H1 (cell line): ENCODE measurements around the gene CADM2. TPM values are rescaled to one million over a fixed set of nuclear protein-coding genes. Genes with fewer than 3 reads are reported as not detected.

Experiments
- EZH2 ChIP-seq: fragments of 200-600 bp; sonication (generic); IDR thresholded peaks from 2 replicates; pipeline ENCODE4 v1.7.1; 2012; ENCODE audit warnings: low read depth, mild to moderate bottlenecking, moderate library complexity, low read length, inconsistent platforms; ENCODE audit not compliant: severe bottlenecking
- JUN ChIP-seq: IDR thresholded peaks from 2 replicates; pipeline ENCODE4 v1.6.1; 2011; ENCODE audit warnings: low read depth, mild to moderate bottlenecking, improper control_type of control experiment, low read length
- POLR2AphosphoS5 ChIP-seq: IDR thresholded peaks from 2 replicates; pipeline ENCODE4 v1.6.1; 2011; ENCODE audit warnings: low read depth, low read length
- RFX5 ChIP-seq: IDR thresholded peaks from 2 replicates; pipeline ENCODE4 v1.6.1; 2011; ENCODE audit warnings: low read depth, low read length, improper control_type of control experiment, borderline replicate concordance
- TEAD4 ChIP-seq: IDR thresholded peaks from 2 replicates; pipeline ENCODE4 v1.6.1; 2012; ENCODE audit warnings: low read depth, low read length, inconsistent platforms, mixed read lengths
- polyA plus RNA-seq, 7 experiments: library from polyadenylated mRNA; depleted of rRNA in 3 of 7; stranded (reverse) in 5 of 7; unstranded in 2 of 7; fragments of >200 nt in 5 of 7; fragments of 200-250 nt in 2 of 7; gene quantifications; 1 replicate in 5 of 7; 2 replicates in 1 of 7; 4 replicates in 1 of 7; pipeline versions ENCODE4 v1.2.1 to v1.2.3, GENCODE V29; 2011 to 2013; ENCODE audit warnings: missing spikeins in 2 of 7, mixed read lengths in 2 of 7
- total RNA-seq: library from RNA; stranded (reverse); fragmentation: NEBNext Ultra II Directional; extraction: Animal tissue kit (Norgen Biotek cat#: 25700); gene quantifications from 2 replicates; pipeline ENCODE4 v1.2.1, GENCODE V29; 2021
- TF ChIP-seq, protein P1 (sequence below): fragments of 300-600 bp; sonication (generic); IDR thresholded peaks from 2 replicates; pipeline ENCODE4 v1.7.1; 2012; ENCODE audit warnings: low read length, moderate library complexity, mild to moderate bottlenecking, inconsistent platforms; ENCODE audit not compliant: insufficient replicate concordance
- TF ChIP-seq, protein P2 (sequence below): IDR thresholded peaks from 2 replicates; pipeline ENCODE4 v1.6.1; 2011; ENCODE audit warnings: low read length, improper control_type of control experiment

Gene CADM2
- total and polyA plus RNA-seq, 2 of the 8 experiments (the other 6 are each of a cell fraction or from before 2014, with no cell fraction given) = 14.9 to 20.9 TPM

DNA sequence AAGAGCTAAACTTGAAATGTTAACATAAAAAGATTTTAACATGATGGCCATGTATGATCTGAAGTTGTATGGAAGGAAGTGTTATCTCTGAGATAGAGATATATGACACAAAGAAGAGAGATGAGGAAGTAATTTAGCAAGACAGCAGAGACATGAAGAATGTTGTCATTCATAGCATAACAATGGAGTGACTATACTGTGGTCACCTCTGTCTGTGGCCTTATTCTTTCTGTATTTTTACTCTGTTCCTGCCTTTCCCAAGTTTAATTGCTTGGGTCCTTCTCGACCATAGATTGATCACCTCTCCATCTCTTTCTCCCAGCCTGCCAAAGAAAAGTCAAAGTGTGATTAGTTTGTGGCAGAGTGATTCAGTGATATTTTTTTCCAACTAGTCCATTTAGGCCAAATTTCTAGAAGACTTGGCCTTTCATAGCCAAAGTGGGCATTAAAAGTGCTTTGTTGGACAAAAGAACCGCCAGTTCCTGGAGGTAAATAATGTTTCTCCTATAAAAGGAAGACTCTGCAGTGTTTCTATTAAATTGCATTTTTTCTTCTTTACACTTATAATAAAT lies 711.9 kb downstream of the CADM2 start (continued):
- TF ChIP-seq, protein P1, sequence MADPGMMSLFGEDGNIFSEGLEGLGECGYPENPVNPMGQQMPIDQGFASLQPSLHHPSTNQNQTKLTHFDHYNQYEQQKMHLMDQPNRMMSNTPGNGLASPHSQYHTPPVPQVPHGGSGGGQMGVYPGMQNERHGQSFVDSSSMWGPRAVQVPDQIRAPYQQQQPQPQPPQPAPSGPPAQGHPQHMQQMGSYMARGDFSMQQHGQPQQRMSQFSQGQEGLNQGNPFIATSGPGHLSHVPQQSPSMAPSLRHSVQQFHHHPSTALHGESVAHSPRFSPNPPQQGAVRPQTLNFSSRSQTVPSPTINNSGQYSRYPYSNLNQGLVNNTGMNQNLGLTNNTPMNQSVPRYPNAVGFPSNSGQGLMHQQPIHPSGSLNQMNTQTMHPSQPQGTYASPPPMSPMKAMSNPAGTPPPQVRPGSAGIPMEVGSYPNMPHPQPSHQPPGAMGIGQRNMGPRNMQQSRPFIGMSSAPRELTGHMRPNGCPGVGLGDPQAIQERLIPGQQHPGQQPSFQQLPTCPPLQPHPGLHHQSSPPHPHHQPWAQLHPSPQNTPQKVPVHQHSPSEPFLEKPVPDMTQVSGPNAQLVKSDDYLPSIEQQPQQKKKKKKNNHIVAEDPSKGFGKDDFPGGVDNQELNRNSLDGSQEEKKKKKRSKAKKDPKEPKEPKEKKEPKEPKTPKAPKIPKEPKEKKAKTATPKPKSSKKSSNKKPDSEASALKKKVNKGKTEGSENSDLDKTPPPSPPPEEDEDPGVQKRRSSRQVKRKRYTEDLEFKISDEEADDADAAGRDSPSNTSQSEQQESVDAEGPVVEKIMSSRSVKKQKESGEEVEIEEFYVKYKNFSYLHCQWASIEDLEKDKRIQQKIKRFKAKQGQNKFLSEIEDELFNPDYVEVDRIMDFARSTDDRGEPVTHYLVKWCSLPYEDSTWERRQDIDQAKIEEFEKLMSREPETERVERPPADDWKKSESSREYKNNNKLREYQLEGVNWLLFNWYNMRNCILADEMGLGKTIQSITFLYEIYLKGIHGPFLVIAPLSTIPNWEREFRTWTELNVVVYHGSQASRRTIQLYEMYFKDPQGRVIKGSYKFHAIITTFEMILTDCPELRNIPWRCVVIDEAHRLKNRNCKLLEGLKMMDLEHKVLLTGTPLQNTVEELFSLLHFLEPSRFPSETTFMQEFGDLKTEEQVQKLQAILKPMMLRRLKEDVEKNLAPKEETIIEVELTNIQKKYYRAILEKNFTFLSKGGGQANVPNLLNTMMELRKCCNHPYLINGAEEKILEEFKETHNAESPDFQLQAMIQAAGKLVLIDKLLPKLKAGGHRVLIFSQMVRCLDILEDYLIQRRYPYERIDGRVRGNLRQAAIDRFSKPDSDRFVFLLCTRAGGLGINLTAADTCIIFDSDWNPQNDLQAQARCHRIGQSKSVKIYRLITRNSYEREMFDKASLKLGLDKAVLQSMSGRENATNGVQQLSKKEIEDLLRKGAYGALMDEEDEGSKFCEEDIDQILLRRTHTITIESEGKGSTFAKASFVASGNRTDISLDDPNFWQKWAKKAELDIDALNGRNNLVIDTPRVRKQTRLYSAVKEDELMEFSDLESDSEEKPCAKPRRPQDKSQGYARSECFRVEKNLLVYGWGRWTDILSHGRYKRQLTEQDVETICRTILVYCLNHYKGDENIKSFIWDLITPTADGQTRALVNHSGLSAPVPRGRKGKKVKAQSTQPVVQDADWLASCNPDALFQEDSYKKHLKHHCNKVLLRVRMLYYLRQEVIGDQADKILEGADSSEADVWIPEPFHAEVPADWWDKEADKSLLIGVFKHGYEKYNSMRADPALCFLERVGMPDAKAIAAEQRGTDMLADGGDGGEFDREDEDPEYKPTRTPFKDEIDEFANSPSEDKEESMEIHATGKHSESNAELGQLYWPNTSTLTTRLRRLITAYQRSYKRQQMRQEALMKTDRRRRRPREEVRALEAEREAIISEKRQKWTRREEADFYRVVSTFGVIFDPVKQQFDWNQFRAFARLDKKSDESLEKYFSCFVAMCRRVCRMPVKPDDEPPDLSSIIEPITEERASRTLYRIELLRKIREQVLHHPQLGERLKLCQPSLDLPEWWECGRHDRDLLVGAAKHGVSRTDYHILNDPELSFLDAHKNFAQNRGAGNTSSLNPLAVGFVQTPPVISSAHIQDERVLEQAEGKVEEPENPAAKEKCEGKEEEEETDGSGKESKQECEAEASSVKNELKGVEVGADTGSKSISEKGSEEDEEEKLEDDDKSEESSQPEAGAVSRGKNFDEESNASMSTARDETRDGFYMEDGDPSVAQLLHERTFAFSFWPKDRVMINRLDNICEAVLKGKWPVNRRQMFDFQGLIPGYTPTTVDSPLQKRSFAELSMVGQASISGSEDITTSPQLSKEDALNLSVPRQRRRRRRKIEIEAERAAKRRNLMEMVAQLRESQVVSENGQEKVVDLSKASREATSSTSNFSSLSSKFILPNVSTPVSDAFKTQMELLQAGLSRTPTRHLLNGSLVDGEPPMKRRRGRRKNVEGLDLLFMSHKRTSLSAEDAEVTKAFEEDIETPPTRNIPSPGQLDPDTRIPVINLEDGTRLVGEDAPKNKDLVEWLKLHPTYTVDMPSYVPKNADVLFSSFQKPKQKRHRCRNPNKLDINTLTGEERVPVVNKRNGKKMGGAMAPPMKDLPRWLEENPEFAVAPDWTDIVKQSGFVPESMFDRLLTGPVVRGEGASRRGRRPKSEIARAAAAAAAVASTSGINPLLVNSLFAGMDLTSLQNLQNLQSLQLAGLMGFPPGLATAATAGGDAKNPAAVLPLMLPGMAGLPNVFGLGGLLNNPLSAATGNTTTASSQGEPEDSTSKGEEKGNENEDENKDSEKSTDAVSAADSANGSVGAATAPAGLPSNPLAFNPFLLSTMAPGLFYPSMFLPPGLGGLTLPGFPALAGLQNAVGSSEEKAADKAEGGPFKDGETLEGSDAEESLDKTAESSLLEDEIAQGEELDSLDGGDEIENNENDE = no peak
- TF ChIP-seq POLR2AphosphoS5 (no peak), TEAD4 (no peak), RFX5 (no peak), EZH2 (no peak), JUN (no peak)
- TF ChIP-seq, protein P2, sequence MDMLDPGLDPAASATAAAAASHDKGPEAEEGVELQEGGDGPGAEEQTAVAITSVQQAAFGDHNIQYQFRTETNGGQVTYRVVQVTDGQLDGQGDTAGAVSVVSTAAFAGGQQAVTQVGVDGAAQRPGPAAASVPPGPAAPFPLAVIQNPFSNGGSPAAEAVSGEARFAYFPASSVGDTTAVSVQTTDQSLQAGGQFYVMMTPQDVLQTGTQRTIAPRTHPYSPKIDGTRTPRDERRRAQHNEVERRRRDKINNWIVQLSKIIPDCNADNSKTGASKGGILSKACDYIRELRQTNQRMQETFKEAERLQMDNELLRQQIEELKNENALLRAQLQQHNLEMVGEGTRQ = no peak
